ENCODE data around the gene NKAPD1. TPM values are rescaled to one million over a fixed set of nuclear protein-coding genes. Genes with fewer than 3 reads are reported as not detected.

Gene NKAPD1
- total and polyA plus RNA-seq, 9 of the 15 experiments (the other 6 are each of a cell fraction or from before 2014, with no cell fraction given), result 14.1 to 73.5 (median 29.3) TPM

GRCh38 chr11:112033902-112034301 lies 40.2 kb upstream of the NKAPD1 start (continued):
- TF ChIP-seq RERE (CRISPR knock-in tag; IDR thresholded peaks at IDR 0.05; ENCODE audit: borderline replicate concordance) (no peak), ZNF41 (CRISPR knock-in tag; conservative IDR thresholded peaks at IDR 0.05) (no peak), PHF20 (IDR thresholded peaks at IDR 0.05; ENCODE audit: partially characterized antibody) (no peak), XRCC3 (IDR thresholded peaks at IDR 0.05) (no peak)

GRCh38 chr11:112037527-112037926 lies 36.6 kb upstream of the NKAPD1 start:
- Histone ChIP-seq H3K27ac (ENCODE audit: extremely low read depth, low read depth, low read length) (no peak overlapping the region), H3K9ac (ENCODE audit: insufficient read depth in 1 of 2, low read depth in 2 of 2, low read length in 2 of 2) (no peak overlapping the region), H3K9me3 (replicated peaks; ENCODE audit: control insufficient read depth, insufficient read depth, low read depth, low read length) (no peaks in the 10 kb centered on the region), H3K9me1 (ENCODE audit: control insufficient read depth, insufficient read depth, low read length) (no peaks in the 10 kb centered on the region), H2AFZ (ENCODE audit: low read depth, low read length) (no peak overlapping the region), H3K4me1 (replicated peaks in 1 of 2; ENCODE audit: control insufficient read depth in 2 of 2, insufficient read depth in 2 of 2, low read length in 2 of 2) (peaks cover 5 to 24% of the 10 kb centered on the region in 2 experiments), H3K4me3 (no peak overlapping the region), H3K36me3 (ENCODE audit: control insufficient read depth, insufficient read depth, low read length) (peaks cover 84% of the 10 kb centered on the region), H3K4me2 (ENCODE audit: insufficient read depth, low read length) (no peak overlapping the region), H4K20me1 (replicated peaks; ENCODE audit: control insufficient read depth, insufficient read depth, low read length) (no peaks in the 10 kb centered on the region; the same call in 1 of the 2 replicates), H3K79me2 (ENCODE audit: control insufficient read depth, insufficient read depth, low read length) (peaks cover 28% of the 10 kb centered on the region), H3K27me3 (ENCODE audit: control insufficient read depth in 2 of 2, insufficient read depth in 2 of 2, low read length in 2 of 2) (no peaks in the 10 kb centered on the region)
- no TSS peak for BruUV-seq (replicated peaks)
- intact Hi-C loops (cut with micrococcal nuclease) (no loop called here), in situ Hi-C loops (cut with MboI) (no loop called here)
- POLR2A ChIA-PET, result interaction anchor here (0.6 to 1.3 kb wide), 2 partner anchors 12 to 15 kb away, joined by 3 to 4 read pairs; no protein-coding TSS in a partner anchor
- FAIRE-seq (no peak), DNase-seq (ENCODE audit: extremely low read depth in 1 of 4, low spot score in 3 of 4) (no peak), ATAC-seq (no peak)
- CTCF ChIA-PET (ENCODE audit: low intra/inter-chr PET ratio), result no interaction called here
- TF ChIP-seq MCM7 (IDR thresholded peaks at IDR 0.05) (no peak), RBM25 (IDR thresholded peaks at IDR 0.05; ENCODE audit: low read depth, low read length, severe bottlenecking) (no peak), CBX2 (IDR thresholded peaks at IDR 0.05; ENCODE audit: insufficient read depth, low read length, poor library complexity, severe bottlenecking) (no peak), IRF9 (tag; IDR thresholded peaks at IDR 0.05) (no peak), ZNF41 (CRISPR knock-in tag; conservative IDR thresholded peaks at IDR 0.05) (no peak), TEAD1 (CRISPR knock-in tag; IDR thresholded peaks at IDR 0.05) (no peak), CBFB (CRISPR knock-in tag; IDR thresholded peaks at IDR 0.05) (no peak), YBX1 (IDR thresholded peaks at IDR 0.05) (no peak), POLR2AphosphoS2 (IDR thresholded peaks at IDR 0.05; ENCODE audit: low read length) (no peak), GATA2 (CRISPR knock-in tag; IDR thresholded peaks at IDR 0.05) (no peak), PREB (CRISPR knock-in tag; IDR thresholded peaks at IDR 0.05) (no peak), SLC30A9 (CRISPR knock-in tag; IDR thresholded peaks at IDR 0.05) (no peak), DMBX1 (CRISPR knock-in tag; IDR thresholded peaks at IDR 0.05; ENCODE audit: borderline replicate concordance) (no peak)
